Upper lobe of left lung (tissue), 6 donors: ENCODE data around the gene AMFR. TPM values are rescaled to one million over a fixed set of nuclear protein-coding genes. Genes with fewer than 3 reads are reported as not detected.

Source experiments
- ATAC-seq, 2 donors: fragments of 200-7000 bp; cut with Tn5 transposase; one replicate each; pipeline ENCODE4 v1.9.1; 2022; ENCODE audit warnings: mild to moderate bottlenecking in 2 of 2, moderate library complexity in 2 of 2; ENCODE audit not compliant: low FRiP score in 2 of 2
- DNase-seq, 2 donors: peaks; one replicate each; pipeline ENCODE4 v3.0.0-alpha.2; 2019 to 2020
- H3K27ac ChIP-seq, 4 donors: fragments of 200-600 bp; sonication (generic); one replicate each; pipeline ENCODE4 v1.5.1; 2016 to 2019
- H3K27me3 ChIP-seq, 4 donors: fragments of 200-600 bp; sonication (generic); one replicate each; pipeline ENCODE4 v1.5.1; 2017 to 2019
- H3K36me3 ChIP-seq, 4 donors: fragments of 200-600 bp; sonication (generic); one replicate each; pipeline ENCODE4 v1.5.1; 2016 to 2019
- H3K4me1 ChIP-seq, 4 donors: fragments of 200-600 bp; sonication (generic); one replicate each; pipeline ENCODE4 v1.5.1; 2018 to 2019
- H3K4me3 ChIP-seq, 4 donors: fragments of 200-600 bp; sonication (generic); one replicate each; pipeline ENCODE4 v1.5.1; 2017 to 2019; ENCODE audit warnings: mild to moderate bottlenecking in 2 of 4, moderate library complexity in 1 of 4
- H3K9me3 ChIP-seq, 4 donors: fragments of 200-600 bp; sonication (generic); one replicate each; pipeline ENCODE4 v1.5.1; 2018 to 2019
- EP300 ChIP-seq, 4 donors: sonication (generic); formaldehyde crosslinking; IDR thresholded peaks; one replicate each; pipeline ENCODE4 v1.5.1; 2017; ENCODE audit warnings: antibody characterized with exemption in 4 of 4, control low read depth in 2 of 4
- POLR2A ChIP-seq, 4 donors: fragments of 450-650 bp; IDR thresholded peaks; one replicate each; pipeline ENCODE4 v1.5.1; 2016 to 2017; ENCODE audit warnings: antibody characterized with exemption in 4 of 4, mild to moderate bottlenecking in 2 of 4
- POLR2AphosphoS5 ChIP-seq, 2 donors: sonication (generic); formaldehyde crosslinking; IDR thresholded peaks; one replicate each; pipeline ENCODE4 v1.5.1; 2017; ENCODE audit warnings: antibody characterized with exemption in 2 of 2
- WGBS, 2 donors: methylation state at CpG; one replicate each; pipeline ENCODE4 v1.1.5; 2017 to 2018; 5-methylcytosine and 5-hydroxymethylcytosine counted together
- total RNA-seq, 6 donors: library from RNA; depleted of rRNA in 4 of 6; stranded (reverse); fragments of >200 nt in 4 of 6; gene quantifications; one replicate each; pipeline versions ENCODE4 v1.1.0 to v1.2.1, GENCODE V29; 2016 to 2021
- TF ChIP-seq, protein P1 (sequence below), 6 experiments: fragments of 450-650 bp in 4 of 6; fragments of 200-600 bp in 2 of 6; sonication (generic) in 2 of 6; IDR thresholded peaks; one replicate each; pipeline ENCODE4 v1.5.1; 2016 to 2019; ENCODE audit warnings: antibody characterized with exemption in 6 of 6
- donor health status: DM: no; HTN: no; CAD: no; lungs with moderate emphysema.
- donor health status: DM: no; HTN: yes; CAD: no; lungs with severe emphysema.

AMFR gene
- total RNA-seq, 6 donors from 2014 or later = 67.1 to 344 (median 98.0) TPM

DNA sequence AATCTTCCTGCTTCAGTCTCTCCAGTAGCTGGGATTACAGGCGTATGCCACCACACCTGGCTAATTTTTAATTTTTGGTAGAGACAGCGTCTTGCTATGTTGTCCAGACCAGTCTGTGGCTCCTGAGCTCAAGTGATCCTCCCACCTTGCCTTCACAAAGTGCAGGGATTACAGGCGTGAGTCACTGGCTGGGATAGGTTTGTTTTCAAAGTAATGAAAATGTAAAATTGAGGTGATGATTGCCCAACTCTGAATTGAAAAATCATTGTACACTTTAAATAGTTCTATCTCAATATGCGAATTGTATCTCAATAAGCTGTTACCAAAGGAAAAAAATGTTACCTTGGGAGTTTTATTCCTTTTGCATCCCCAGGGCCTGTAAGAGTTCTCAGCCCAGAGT, 1.2 kb upstream of the AMFR start:
- H3K9me3 ChIP-seq = no peaks in the 10 kb centered on the region
- peaks cover 15 to 26% (median 19%) of the 10 kb centered on the region in 4 donors for H3K4me1 ChIP-seq
- H3K4me3 ChIP-seq = no peak overlapping the region
- peaks cover 0 to 8% (median 0%) of the 10 kb centered on the region in 4 donors for H3K36me3 ChIP-seq
- DNase-seq (no peak), ATAC-seq (no peak)
- TF ChIP-seq POLR2AphosphoS5 (IDR thresholded peaks at IDR 0.05) (no peak), POLR2A (IDR thresholded peaks at IDR 0.05) (no peak), EP300 (IDR thresholded peaks at IDR 0.05) (no peak)
- TF ChIP-seq, protein P1, sequence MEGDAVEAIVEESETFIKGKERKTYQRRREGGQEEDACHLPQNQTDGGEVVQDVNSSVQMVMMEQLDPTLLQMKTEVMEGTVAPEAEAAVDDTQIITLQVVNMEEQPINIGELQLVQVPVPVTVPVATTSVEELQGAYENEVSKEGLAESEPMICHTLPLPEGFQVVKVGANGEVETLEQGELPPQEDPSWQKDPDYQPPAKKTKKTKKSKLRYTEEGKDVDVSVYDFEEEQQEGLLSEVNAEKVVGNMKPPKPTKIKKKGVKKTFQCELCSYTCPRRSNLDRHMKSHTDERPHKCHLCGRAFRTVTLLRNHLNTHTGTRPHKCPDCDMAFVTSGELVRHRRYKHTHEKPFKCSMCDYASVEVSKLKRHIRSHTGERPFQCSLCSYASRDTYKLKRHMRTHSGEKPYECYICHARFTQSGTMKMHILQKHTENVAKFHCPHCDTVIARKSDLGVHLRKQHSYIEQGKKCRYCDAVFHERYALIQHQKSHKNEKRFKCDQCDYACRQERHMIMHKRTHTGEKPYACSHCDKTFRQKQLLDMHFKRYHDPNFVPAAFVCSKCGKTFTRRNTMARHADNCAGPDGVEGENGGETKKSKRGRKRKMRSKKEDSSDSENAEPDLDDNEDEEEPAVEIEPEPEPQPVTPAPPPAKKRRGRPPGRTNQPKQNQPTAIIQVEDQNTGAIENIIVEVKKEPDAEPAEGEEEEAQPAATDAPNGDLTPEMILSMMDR (IDR thresholded peaks at IDR 0.05) = no peak
- no peaks in the 10 kb centered on the region for H3K27me3 ChIP-seq
- H3K27ac ChIP-seq = no peak overlapping the region
- 93 to 95% methylated on average over 4 of the region's 4 CpGs for WGBS, 2 donors

DNA sequence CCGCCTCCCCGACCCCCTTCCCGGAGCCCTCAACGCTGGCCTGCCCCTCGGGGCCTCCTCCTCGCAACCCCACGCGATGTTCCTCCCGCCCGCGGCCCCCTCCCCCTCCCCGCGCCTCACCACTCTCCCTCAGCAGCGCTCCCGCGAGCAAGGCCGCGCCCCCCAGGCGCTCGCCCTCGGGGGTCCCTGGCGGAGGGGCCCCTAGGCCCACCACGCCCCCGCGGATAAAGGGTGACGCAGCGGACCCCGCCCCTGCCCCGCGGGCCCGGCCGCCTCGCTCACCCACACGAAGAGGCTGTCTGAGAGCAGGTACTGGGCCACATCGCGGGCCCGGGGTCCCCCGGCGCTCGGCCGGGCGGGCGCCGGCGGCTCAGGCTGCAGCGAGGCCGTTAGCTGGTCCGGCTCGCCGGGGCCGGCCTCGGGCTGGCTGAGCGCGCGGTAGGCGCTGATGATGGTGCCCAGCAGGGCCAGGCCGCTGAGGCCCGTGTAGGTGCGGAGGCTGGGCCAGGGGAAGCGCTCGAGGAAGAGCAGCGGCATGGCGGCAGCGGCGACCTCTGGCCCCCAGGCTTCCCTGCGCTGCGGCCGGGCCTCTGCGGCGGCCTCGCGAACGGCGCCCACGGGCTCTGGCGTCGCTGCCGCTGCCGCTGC, 430 bp downstream of the AMFR start:
- Histone ChIP-seq H3K4me3 (peak overlapping the region; percentile 86 to 95 (median 91)), H3K27ac (peak overlapping the region; percentile 80 to 91 (median 85)), H3K9me3 (no peaks in the 10 kb centered on the region), H3K4me1 (peaks cover 15 to 26% (median 19%) of the 10 kb centered on the region in 4 donors), H3K36me3 (no peaks in the 10 kb centered on the region), H3K27me3 (no peaks in the 10 kb centered on the region)
- peak; percentile 21 to 55 for ATAC-seq
- 0% methylated on average over 5 to 7 of the region's 79 CpGs for WGBS, 2 donors
- TF ChIP-seq POLR2A (IDR thresholded peaks at IDR 0.05) (peak in 2 of 4 donors; percentile 12 to 32), POLR2AphosphoS5 (IDR thresholded peaks at IDR 0.05) (no peak)
- DNase-seq = peak; percentile 26 to 92

DNA sequence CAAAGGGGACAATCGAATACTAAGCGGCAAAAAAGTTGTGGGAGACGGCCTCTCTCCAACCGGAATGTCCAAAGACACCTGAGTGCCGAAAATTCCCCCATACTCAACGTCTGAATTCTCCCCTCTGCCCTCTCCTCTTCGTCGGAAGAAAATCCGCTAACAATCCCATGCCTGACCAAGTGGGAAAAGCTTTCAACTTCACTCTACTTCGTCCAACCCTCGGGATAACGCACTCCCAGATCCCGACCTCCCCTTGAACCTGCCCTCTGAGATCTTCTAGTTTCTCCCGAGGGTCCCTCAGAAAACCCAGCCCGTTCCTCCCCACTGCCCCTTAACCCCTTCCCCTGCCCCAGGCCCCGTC, 961 bp downstream of the AMFR start:
- Histone ChIP-seq H3K9me3 (no peaks in the 10 kb centered on the region), H3K27ac (peak overlapping the region; percentile 80 to 91 (median 85)), H3K4me3 (peak overlapping the region; percentile 86 to 95 (median 91)), H3K36me3 (no peaks in the 10 kb centered on the region), H3K27me3 (no peaks in the 10 kb centered on the region), H3K4me1 (peaks cover 15 to 26% (median 19%) of the 10 kb centered on the region in 4 donors)
- DNase-seq = no peak
- peak in 1 of 2 donors; percentile 2 for ATAC-seq
- 1 to 4% methylated on average over 16 of the region's 16 CpGs for WGBS, 2 donors
- TF ChIP-seq POLR2AphosphoS5 (IDR thresholded peaks at IDR 0.05) = no peak
- no peak for TF ChIP-seq POLR2A (IDR thresholded peaks at IDR 0.05)
- TF ChIP-seq, protein P1 (IDR thresholded peaks at IDR 0.05) = no peak
- no peak for TF ChIP-seq EP300 (IDR thresholded peaks at IDR 0.05)

DNA sequence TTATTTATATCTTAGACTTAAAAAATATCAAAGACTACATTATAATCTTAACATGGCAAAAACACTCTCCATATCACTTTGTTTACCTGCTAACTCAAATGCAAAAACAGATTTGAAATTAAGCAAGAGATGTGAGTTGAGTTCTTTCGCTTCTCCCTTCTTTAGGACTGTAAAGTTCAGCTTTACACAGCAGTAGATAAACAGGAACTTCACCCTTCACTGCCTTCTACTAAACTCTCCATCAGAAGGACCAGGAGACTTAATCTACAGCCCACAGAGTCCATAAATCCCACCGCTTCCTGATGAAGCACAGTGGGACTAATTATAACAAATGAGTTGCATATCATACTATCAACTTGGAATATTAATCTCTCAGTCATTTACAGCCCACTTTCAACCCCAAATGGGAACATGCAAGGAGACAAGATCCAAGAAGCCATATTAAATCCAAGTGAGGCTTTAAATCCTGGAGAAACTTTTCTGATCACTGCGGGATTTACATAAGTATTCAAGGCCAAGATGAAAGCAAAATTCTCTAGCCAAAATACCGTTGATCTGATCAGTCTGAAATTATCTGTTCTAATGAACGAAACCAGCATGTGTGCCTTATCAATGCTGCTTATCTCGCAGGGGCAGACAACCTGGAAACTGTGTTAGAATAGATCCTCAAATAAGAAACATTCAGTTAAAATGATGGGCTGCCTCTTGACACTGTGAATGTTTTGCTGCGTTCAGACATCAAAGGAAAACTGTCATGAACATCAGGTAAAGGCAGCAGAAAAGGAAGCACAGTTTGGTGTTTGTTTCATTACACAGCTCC, 1.6 kb downstream of the AMFR start:
- Histone ChIP-seq H3K9me3 (no peaks in the 10 kb centered on the region), H3K4me1 (peaks cover 15 to 26% (median 19%) of the 10 kb centered on the region in 4 donors), H3K27me3 (no peaks in the 10 kb centered on the region), H3K27ac (peak overlapping the region; percentile 80 to 91 (median 85)), H3K4me3 (peak overlapping the region; percentile 86 to 95 (median 91)), H3K36me3 (no peaks in the 10 kb centered on the region)
- TF ChIP-seq POLR2A (IDR thresholded peaks at IDR 0.05) = no peak
- no peak for TF ChIP-seq POLR2AphosphoS5 (IDR thresholded peaks at IDR 0.05)
- DNase-seq = no peak
- WGBS, 2 donors = 22 to 38% methylated on average over 7 of the region's 7 CpGs
- no peak for ATAC-seq

DNA sequence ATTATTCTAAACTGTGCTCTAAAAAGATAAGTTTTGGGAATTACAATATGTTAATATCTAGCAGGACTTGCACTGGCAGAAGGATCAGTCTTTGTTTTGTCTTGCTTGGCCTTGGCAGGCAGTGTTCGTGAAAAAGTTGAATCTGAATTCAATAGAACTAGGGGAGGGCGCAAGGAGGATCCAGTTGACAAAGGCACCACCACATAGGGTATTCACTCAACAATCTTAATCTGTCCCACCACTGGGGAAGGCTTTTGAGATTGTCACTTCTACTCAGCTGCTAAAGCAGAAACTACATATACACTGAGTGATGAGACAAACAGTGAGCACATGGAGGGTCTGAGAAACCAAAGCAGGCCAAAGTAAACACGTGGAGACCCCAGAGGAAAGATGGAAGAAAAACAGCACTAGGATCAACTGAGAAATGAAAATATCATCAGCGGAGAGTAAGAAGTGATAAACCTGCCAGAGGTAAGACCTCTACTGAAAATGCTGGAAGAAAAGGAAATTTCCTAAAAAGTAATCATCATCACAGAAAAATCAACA, 2.4 kb downstream of the AMFR start:
- DNase-seq (no peak), ATAC-seq (no peak)
- no peaks in the 10 kb centered on the region for H3K9me3 ChIP-seq
- H3K36me3 ChIP-seq = no peaks in the 10 kb centered on the region
- H3K4me1 ChIP-seq = peaks cover 15 to 26% (median 19%) of the 10 kb centered on the region in 4 donors
- 78 to 82% methylated on average over 4 of the region's 4 CpGs for WGBS, 2 donors
- TF ChIP-seq POLR2A (IDR thresholded peaks at IDR 0.05) = no peak
- TF ChIP-seq POLR2AphosphoS5 (IDR thresholded peaks at IDR 0.05) = no peak
- TF ChIP-seq, protein P1 (IDR thresholded peaks at IDR 0.05) = no peak
- TF ChIP-seq EP300 (IDR thresholded peaks at IDR 0.05) = no peak
- H3K27me3 ChIP-seq = no peaks in the 10 kb centered on the region
- no peak overlapping the region for H3K4me3 ChIP-seq
- H3K27ac ChIP-seq = no peak overlapping the region
